Measurements from ENCODE around the gene MYCBP2. TPM values are rescaled to one million over a fixed set of nuclear protein-coding genes. Genes with fewer than 3 reads are reported as not detected.
"Not testable (repeated sequence)": the region's sequence is repeated elsewhere in the genome, so short reads cannot be mapped to it uniquely, and the experiment has no call there.

Gene MYCBP2
- total RNA-seq, 1 donor from 2014 or later = 42.2 TPM

DNA sequence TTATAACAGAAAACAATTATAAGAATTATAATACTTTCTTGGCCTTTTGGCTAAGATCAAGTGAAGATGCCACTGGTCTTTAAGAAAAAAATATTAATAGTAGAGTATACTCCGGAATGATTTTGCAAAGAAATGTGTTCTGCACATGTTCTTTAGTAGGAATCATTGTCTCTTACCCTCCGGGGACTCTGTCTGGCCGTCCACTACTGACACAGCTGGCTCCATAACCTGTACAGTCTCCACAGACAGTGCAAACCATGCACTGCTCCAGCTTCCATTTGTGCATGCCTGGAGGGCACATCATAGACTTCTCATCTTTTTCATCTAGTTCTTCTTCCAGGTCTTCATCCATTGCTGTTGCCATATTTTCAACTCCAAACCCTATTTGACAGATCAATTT is 75.9 kb downstream of the MYCBP2 start:
- no peak for DNase-seq
- Histone ChIP-seq H3K4me3 (no peak overlapping the region), H3K27ac (replicated peaks) (no peak overlapping the region), H3K9me3 (replicated peaks) (no peaks in the 10 kb centered on the region), H3K27me3 (ENCODE audit: low read depth) (no peaks in the 10 kb centered on the region), H3K36me3 (peaks cover 24% of the 10 kb centered on the region), H3K4me1 (no peaks in the 10 kb centered on the region)
- no peak for TF ChIP-seq CTCF (IDR thresholded peaks at IDR 0.05; ENCODE audit: borderline replicate concordance)
- intact Hi-C loops (cut with micrococcal nuclease) = no loop called here

DNA sequence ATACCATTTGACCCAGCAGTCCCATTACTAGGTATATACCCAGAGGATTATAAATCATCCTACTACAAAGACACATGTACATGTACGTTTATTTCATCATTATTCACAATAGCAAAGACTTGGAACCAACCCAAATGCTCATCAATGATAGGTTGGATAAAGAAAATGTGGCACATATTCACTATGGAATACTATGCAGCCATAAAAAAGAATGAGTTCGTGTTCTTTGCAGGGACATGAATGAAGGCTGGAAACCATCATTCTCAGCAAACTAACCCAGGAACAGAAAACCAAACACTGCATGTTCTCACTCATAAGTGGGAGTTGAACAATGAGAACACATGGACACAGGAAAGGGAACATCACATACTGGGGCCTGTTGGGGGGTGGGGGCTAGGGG is 81.7 kb downstream of the MYCBP2 start:
- H3K4me1 ChIP-seq; DNase-seq; H3K4me3 ChIP-seq; H3K27me3 ChIP-seq (ENCODE audit: low read depth); H3K27ac ChIP-seq (replicated peaks); intact Hi-C loops (cut with micrococcal nuclease); H3K9me3 ChIP-seq (replicated peaks): not testable (repeated sequence)
- peaks cover 33% of the 10 kb centered on the region for H3K36me3 ChIP-seq

DNA sequence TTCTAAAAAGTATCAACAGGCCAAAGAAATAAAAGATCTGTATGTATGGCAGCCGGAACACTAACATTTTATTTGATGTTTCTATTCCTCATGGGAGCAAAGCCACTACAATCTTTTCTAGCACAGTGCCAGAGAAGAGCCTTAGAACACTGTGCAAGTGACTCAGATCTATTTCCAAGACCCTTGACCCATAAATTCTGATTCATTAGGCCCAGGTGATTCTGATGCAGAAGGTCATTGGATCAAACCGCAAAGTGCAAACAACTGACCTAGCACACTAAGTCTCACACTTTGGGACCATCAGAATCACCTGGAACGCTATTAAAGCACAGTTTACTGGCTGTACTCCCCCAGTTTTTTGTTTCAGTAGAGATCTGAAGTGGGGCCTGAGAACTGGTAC is 87.6 kb downstream of the MYCBP2 start:
- no peaks in the 10 kb centered on the region for H3K9me3 ChIP-seq (replicated peaks)
- TF ChIP-seq CTCF (IDR thresholded peaks at IDR 0.05; ENCODE audit: borderline replicate concordance) = no peak
- H3K4me3 ChIP-seq = no peak overlapping the region
- H3K27me3 ChIP-seq (ENCODE audit: low read depth) = no peaks in the 10 kb centered on the region
- no peak for DNase-seq
- peaks cover 57% of the 10 kb centered on the region for H3K36me3 ChIP-seq
- no peaks in the 10 kb centered on the region for H3K4me1 ChIP-seq
- intact Hi-C loops (cut with micrococcal nuclease) = no loop called here
- no peak overlapping the region for H3K27ac ChIP-seq (replicated peaks)

GRCh38 chr13:77235456-77236022 is 91.4 kb downstream of the MYCBP2 start:
- Histone ChIP-seq H3K27ac (replicated peaks) (no peak overlapping the region), H3K9me3 (replicated peaks) (no peaks in the 10 kb centered on the region), H3K4me3 (no peak overlapping the region), H3K4me1 (no peaks in the 10 kb centered on the region), H3K36me3 (peaks cover 40% of the 10 kb centered on the region), H3K27me3 (ENCODE audit: low read depth) (no peaks in the 10 kb centered on the region)
- no peak for DNase-seq
- intact Hi-C loops (cut with micrococcal nuclease) = no loop called here
- TF ChIP-seq CTCF (IDR thresholded peaks at IDR 0.05; ENCODE audit: borderline replicate concordance) = no peak

- Histone ChIP-seq H3K27me3 (ENCODE audit: low read depth) (no peaks in the 10 kb centered on the region), H3K4me1 (no peaks in the 10 kb centered on the region), H3K27ac (replicated peaks) (no peak overlapping the region), H3K36me3 (peaks cover 21% of the 10 kb centered on the region), H3K9me3 (replicated peaks) (no peaks in the 10 kb centered on the region), H3K4me3 (no peak overlapping the region)
- no peak for DNase-seq
- no peak for TF ChIP-seq CTCF (IDR thresholded peaks at IDR 0.05; ENCODE audit: borderline replicate concordance)
- intact Hi-C loops (cut with micrococcal nuclease) = no loop called here
Measured at GRCh38 chr13:77233159-77233558, 93.7 kb downstream of the MYCBP2 start.

DNA sequence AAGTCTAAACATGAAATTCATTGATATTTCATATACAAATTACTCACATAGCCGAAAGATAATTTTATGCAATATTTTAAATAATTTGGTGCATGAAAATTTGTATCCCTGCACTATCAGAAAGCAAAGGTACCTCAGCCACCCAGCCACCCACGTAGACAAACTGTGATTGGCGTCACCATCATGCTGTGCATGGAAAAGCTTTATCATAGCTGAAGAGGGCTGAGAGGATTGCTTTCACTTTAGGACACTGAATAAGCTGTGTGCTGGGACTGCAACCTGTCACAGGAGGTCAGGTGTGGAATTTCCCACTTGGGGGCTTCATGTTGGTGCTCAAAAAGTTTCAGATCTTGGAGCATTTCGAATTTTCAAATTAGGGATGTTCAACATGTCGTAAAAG is 96.3 kb downstream of the MYCBP2 start:
- Histone ChIP-seq H3K4me1 (no peaks in the 10 kb centered on the region), H3K27me3 (ENCODE audit: low read depth) (no peaks in the 10 kb centered on the region), H3K9me3 (replicated peaks) (no peaks in the 10 kb centered on the region), H3K27ac (replicated peaks) (no peak overlapping the region), H3K36me3 (peaks cover 13% of the 10 kb centered on the region), H3K4me3 (no peak overlapping the region)
- intact Hi-C loops (cut with micrococcal nuclease) = no loop called here
- no peak for DNase-seq
- TF ChIP-seq CTCF (IDR thresholded peaks at IDR 0.05; ENCODE audit: borderline replicate concordance) = no peak
